AML-193 (cell line): ENCODE measurements around the gene DLGAP1.

Experiments
- DNase-seq, 2 experiments: peaks; one replicate each; lab custom pipeline; 2025; lab: John Stamatoyannopoulos, UW

DLGAP1 gene

DNA sequence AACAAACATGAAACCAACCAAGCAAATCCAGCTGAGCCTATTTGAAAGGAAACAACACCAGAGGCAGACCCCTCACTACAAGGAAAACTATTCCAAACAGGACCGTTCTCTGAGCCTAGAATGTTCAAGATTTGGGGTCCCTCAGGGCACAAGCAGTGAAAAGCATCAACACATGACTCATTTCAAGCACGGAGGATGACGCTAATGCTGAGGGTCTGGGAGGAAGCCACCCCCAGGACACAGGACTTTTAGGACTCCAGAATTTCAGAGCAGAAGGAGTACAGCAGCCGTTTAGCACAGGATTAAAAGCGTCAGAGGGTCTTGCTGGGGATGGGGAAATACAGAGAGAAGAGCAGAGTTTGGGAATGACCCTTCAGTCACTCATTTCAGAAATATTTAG is 168.9 kb downstream of the DLGAP1 start:
- no peak for DNase-seq

DNA sequence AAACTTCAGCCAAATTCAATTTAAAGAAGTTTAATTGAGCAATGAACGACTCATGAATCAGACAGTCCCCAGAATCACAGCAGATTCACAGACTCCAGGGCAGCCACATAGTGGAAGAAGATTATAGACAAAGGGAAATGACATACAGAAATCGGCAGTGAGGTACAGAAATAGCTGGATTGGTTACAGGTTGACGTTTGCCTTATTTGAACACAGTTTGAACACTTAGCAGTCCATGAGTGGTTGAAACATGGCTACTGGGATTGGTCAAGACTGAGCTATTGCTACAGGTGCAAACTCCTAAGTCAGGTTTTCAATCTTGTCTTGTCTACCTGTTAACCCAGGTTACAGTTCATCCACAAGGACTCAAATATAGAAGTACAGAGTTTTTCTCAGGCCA is 169.6 kb downstream of the DLGAP1 start:
- DNase-seq = no peak

DNA sequence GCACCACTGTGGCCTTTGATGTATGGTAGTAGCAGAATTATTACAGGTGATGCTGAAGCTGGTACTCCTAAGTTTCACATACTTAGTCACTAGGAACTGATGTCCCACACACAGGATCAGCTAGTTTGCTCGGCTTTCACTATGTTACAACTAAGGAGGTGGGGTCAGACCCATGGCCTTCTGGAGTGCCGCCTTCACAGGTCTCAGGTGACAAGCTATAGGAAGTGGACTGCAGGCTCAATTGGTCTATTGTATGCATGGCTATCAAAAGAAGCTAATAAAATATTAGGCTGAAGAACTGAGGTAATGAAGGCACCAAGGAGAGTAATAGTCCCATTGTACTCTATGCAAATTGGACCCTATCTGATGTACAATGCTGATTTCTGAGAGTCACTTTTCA is 170.6 kb downstream of the DLGAP1 start:
- DNase-seq = no peak

DNA sequence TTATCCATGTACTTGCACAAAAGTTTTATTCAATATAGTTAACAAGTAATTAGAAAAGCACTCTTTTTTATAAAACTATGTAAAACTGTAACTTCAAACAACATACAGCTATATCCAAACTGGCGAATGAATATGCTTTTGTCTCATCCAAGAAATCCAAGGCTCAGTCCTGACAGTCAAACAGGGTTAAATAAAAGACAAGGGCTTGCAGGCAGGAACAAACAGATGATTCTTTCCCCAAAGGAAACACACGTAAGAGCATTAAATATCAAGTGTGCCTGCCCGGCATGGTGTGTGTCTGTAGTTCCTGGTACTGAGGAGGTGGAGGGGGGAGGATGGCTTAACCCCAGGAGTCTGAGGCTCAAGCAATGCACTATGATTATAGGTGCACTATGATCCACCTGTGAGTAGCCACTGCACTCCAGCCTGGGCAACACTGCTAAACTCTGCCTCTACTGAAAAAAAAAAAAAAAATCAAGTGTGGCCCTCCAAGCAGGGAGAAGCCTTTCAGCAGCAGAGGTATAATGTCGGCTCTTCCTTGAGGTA is 171.3 kb downstream of the DLGAP1 start:
- DNase-seq = no peak

DNA sequence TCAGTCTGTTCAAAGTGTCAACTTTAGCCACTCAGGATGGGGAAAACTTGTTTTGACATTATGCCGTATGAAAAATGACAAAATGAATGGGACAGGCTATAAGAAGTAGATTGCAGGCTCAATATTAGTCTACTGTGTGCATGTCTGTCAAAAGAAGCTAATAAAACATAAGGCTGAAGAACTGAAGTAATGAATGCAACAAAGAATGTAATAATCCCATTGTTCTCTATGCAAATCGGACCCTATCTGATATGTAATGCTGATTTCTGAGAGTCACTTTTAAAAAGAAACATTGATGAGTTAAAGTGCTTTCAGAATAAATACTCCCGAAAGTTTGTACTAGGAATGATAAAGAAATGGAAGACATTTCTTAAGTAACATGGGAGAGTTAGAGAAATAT is 172.2 kb downstream of the DLGAP1 start:
- no peak for DNase-seq

DNA sequence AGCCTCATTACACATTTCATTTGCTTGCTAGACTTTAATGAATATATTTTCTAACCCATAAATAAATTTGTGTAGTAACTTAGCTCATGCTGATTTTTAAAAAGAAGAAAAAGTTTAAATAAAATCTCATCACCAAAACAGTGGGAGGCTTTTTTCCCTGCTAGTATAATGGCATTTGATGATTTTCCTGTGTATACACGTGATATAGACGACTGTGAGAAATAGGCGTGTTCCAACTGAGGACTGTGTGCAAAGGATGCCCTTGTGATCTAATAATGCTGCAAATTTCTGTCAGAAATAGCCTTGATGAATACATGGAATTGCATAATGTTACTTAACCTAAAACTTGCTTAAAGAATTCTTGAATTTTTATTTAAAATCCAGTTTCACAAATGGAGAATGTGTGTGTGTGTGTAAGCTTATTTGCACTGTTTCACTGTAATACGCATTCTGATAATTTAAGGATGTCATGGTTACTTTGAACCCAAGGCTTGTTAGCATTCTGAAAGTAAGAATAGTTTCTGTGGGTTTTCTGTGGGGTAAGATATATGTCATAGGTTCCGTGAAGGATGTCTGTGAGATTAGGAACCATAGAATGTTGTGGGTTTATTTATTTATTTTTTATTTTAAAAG is 178.0 kb downstream of the DLGAP1 start:
- DNase-seq = no peak

DNA sequence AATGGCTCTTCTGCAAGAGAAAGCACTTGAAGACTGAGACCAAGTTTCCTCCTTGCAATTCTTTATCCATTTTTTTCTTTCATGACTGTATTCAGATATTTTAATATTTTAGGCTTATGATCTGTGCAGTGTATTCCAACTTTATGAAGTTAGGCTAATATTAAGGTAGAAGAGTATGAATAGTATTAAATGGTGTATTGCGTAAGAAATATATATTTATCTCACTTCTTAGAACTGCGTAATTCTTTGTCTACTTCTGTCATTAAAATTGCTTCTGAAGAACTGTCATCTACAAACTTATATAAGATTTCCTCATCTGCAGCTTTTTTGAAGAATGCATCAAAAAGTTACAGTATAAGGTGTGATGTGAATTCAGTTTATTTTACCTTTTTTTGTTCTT is 183.2 kb downstream of the DLGAP1 start:
- no peak for DNase-seq

DNA sequence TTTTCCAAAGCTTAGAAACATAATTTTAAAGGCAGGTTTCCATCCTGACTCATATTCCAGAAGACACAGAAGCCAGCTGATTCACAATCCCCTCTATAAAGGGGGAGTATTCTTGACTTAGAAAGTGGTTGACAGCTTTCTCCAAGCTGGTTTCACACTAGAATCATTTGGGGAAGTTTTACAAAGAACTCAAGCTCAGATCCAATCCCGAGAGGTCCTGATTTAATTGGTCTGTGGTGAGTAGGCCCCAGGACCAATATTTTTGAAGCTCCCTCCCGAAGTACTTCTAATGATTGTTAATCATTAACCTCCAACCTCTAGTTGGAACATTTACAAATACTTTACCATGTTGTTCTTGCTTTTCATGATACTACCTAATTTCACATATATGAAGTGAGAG is 184.1 kb downstream of the DLGAP1 start:
- no peak for DNase-seq

DNA sequence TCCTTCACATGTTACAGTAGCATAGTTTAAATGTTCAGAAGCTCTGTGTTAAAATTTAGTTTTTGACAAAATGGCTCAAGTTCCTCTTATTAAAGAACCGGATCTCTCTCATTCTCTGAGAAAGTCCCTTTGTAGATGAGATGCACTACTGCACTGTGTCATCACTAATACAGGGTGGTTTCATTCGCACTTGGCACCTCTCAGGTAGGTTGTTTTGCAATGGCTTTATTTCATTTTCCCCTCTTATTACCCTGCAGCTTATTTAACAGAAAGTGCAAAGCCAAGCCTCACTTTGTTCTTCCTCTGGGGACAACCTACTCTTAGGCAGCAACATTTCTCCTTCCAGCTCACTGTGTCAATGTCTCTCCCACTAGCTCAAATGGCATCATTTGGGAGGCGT is 185.1 kb downstream of the DLGAP1 start:
- DNase-seq = no peak

DNA sequence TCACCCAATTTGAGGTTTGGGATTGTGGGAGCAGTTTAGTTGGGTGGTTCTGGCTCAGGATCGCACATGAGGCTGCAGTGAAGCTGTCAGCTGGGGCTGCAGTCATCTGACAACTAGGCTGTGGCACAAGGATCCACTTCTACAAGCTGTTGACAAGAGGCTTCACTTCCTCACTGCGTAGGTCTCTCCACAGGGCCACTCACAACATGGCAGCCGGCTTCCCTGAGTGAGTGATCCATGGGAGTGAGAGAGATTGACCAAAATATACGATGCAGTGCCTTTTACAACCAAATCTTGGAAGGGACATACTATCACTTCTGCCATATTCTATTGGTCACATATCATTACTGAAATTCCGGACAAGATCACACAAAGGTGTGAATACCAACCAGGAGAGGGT is 187.5 kb downstream of the DLGAP1 start:
- DNase-seq = no peak

DNA sequence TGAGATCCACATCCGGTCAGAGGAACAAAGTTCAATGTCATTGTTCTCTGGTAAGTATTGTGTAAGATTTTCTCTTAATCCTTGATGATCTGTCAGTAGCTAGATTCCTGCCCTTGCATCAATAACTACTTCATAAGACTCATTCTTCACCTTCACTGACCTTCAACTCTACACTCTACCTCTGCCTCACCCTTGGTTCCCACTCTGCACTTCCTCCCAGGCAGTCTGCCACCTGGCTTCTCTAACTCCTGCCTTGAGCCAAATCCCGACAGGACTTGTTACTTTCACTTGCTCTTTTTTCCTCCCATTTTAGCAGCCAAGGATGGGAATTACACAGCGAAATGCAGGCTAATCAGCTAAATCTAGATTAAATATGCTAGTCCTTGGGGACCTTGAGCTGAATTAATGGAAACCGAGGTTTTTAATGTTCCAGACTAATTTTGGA is 190.7 kb downstream of the DLGAP1 start:
- DNase-seq = no peak

DNA sequence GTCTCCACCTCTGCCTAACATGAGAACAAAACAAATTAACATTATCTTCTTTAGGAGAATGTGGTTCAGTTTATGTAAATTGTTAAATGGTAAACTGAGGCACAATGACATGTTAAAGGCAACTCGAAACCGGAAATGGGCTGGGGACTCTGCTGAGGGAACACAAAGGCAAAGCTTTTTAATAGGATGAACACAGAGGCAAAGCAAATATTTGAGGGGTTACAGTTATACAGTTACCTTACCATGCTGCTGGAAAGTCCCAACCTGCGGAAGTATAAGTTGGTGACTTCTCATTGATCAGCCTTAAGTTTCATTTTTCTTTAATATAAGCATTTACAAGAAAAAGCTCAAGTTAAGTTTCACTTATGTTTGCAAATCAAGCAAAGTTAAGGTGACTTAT is 195.0 kb downstream of the DLGAP1 start:
- no peak for DNase-seq

DNA sequence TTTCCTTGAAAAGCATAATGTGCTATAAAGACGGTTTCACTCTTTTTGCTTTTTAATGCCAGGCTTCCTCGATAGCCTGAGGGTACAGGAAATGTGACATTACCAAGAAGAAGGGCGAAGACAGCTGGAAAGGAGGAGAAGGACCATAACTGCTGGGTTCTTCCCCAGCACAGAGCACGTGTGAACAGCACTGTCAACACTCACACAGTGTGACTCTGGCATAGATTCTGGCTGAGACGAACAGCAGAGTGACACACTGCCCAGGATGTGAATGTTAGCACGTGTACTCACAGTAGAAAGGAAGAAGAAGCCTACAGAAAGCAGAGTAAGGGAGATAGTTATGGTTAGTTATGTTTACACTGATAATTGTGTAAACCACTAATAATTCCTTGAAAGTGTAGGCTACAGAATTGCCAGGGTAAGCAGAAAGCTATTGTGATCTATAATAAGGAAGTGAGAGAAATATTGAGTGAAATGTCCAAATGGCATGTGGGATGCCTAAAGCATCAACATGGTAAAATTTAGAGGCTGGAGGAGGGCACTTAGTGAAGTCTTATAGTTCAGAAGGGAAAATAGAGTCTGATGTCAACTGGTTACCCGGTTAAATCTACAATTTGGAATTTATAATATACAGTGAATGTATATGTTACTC is 198.2 kb downstream of the DLGAP1 start:
- no peak for DNase-seq

DNA sequence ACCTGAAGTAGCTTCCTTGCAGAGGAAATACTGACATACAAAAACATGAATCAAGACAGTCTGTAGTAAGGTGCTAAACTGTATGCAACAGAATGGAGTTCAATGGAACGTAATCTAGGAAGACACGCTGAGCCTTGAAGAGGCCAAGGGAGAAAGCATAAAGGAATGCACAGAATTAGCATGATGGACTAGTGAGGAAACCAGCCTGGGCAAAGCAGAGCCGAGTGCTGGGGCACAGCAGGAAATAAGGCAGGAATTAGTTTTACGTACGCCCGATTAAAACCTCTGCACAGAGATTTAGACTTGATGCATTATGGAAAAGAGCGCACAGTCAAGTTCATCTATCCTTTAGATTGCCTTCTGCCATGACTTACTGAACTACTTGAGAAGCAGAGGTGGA is 200.3 kb downstream of the DLGAP1 start:
- no peak for DNase-seq

DNA sequence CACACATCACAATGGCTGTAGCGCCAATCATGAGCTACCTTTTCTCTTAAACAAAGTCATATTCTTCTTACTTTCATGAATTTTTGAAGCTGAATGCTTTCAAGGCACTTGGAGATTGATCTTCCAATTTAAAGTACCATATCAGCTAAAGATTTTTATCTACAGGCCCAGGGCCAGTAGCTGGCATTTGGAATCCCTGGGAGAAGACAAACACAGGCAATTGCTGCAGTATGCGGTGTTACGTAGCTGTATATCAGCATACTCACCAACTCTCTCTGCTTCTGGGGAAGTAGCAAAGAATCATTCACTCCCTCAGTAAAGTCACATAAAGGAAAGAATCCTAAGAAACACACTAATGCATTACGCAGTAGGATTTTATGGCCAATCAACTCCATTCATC is 202.3 kb downstream of the DLGAP1 start:
- no peak for DNase-seq

DNA sequence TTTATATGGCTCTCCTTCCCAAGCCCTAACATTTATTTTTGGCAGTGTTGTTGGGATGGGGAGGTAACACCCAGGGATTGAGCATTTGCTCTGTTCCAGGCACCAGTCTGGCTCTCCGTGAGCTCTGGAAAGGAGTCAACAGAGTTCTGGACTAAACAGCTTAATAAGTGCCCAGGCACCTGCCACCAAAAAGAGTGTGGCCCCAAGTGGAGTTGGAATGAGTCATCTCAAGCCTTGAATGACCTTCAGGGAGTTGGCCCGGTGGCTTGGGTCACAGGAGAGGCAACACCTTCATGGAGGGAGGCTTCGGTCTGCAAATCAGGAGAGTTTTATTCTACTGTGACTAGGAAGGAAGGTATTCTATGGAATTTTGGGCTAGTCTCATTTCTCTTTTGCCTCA is 203.2 kb downstream of the DLGAP1 start:
- DNase-seq = no peak

DNA sequence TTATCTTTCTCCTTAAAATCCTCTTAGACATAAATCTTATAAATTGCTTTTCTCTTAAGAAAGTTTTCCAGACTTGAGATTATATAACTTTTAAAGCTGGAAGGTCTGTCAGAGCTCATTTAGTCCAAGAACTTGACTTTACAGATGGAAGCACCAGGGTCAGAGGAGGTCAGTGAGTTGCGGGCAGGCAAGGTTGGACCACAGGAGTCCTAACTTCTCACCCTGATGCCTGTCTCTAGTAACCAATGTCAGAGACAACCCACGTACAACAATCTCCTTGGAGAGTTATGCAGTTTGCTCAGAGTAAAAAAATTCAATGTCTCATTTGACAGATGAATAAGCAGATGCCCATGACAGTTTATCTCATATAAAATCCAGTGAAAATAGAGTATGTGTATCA is 203.9 kb downstream of the DLGAP1 start:
- no peak for DNase-seq

DNA sequence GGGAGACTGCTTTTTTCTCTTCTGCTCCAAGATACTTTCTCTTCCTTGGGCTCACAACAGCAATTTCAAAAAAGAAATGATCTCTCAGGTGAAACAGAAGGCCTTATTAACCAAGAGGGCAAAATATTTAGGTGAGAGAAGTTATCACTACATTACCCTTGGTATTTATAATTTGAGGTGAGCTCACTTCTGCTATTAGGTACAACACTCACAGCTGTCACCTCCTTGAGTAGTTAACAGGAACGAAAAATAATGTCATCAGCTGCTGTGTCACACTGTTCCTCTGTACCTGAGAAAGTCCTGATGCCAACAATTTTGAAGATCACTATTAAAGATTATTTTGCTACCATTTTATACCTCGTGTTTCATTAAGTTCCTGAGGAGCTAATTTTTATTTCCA is 205.0 kb downstream of the DLGAP1 start:
- no peak for DNase-seq

DNA sequence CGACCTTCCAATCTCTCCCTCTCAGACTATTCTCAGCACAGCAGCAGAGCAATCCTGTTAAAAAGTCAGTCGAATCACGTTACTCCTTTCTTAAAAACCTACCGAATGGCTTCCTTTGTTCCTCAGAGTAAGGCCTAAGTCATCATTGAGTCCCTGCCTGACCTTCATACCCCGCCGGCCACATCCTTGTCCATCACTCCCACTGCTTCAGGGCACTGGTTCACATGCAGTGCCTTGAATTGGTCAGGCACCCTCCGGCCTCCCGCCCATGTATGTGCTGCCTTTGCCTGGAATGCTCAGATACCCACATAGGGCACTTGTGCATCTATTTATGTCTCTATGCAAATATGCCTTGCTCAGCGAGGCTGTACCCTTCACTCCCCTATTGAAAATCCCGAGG is 206.4 kb downstream of the DLGAP1 start:
- DNase-seq = no peak

DNA sequence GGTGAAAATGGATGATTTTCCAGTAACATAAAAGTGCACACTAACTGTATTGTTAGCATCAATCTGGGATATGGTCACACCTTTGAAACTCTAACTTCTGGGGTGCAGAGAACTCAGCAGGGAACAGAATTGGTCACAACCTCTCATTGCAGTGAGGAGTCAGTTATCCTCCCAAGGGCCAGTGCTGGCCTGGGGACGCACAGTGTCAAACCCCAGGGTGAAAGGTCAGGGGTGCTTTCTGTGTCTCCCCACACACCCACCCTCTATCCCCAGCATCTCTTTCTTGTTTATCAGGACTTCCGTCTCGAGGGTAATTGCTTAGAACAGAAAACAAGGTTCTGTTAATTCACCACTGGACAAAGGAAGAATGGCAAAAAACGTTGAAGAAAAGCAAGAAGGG is 208.7 kb downstream of the DLGAP1 start:
- DNase-seq = no peak

DNA sequence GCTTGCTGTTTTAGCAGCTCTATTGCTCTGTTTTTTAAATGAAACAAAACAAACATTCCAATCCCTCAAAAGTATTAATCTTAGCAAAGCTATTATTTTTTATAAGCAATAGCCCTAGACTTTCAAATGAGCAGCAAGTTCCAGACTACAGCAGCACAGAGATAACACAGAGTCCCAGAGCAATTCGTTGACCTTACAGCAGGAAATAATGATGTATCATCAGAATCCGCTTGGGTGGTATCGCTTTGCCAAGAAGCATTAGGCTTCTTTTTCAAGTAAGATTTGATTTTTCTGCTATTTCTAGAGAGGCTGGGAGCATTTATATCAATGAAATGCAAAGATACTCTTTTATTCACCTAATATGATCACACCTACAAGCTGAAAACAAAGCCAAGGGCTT is 209.7 kb downstream of the DLGAP1 start:
- DNase-seq = no peak

DNA sequence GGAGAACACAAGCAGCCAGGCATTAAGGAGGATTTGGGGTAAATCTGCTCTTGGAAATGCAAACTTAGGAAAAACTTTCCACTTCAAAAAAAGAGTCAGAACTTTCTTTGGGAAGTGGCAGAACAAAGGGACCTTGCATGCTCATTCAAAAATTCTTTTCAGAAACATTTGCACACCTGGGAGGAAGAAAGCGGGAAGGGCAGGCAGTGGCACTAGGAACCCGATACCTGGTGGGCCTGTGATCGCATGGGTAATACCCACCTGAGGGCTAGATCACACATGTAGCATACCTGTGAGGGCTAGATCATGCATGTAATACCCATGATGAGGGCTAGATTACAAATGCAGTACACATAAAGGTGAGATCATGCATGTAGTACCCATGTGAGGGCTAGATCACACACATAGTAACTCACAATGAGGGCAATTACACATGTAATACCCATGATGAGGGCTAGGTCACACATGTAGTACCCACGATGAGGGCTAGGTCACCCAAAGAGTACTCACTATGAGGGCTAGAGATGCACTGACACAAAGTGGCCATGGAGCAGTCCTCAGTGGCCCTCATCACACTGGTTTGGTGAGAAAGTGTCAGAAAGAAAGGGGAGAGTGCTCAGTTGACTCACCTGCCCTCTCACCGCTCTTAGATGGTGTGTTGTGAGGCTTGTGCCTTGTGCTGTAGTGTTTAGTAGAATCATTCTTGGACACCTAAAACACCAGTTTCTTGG is 212.5 kb downstream of the DLGAP1 start:
- DNase-seq = no peak

DNA sequence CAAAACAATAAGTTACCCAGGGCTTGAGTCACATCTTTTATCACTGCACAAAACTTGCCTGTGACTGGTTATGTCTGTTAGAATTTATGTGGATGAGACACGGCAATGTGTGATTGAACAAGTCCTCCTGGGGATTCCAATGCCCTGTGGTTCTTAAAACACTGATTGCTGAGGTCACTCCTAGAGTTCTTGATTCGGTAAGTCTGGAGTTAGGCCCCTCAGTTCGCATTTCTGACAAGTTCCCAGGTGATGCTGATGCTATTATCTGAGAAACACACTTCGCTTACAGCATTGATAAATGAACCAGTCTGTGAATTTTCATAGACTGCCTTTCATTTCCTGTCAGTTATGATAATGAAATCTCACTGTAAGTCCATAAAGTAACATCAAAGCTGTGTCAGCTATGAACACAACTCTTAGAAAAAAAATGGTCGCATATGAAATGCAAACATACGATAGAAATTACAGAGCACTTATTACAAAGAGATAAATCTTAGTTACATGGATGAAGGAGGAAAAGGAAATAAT is 214.0 kb downstream of the DLGAP1 start:
- DNase-seq = no peak
